PFSK-1 (cell line): ENCODE measurements around the gene PFKFB2.

Source experiments
- FOXP2 ChIP-seq: optimal IDR thresholded peaks from 2 replicates; pipeline ENCODE3; 2011; ENCODE audit warnings: borderline replicate concordance, control low read depth, inconsistent platforms; ENCODE audit not compliant: insufficient read depth; ENCODE audit errors: extremely low read length, extremely low read depth
- POLR2AphosphoS5 ChIP-seq: IDR thresholded peaks from 2 replicates; pipeline ENCODE4 v1.6.1; 2012; ENCODE audit warnings: low read depth, mild to moderate bottlenecking, control low read depth, low read length, moderate library complexity
- REST ChIP-seq, 2 experiments: IDR thresholded peaks; 2 replicates each; pipeline versions ENCODE4 v1.6.1 to v1.8.0; 2011 to 2012; ENCODE audit warnings: low read depth in 2 of 2, low read length in 2 of 2, control low read depth in 1 of 2, inconsistent platforms in 1 of 2, mild to moderate bottlenecking in 1 of 2, moderate library complexity in 1 of 2; ENCODE audit not compliant: insufficient read depth in 1 of 2
- SIN3A ChIP-seq: IDR thresholded peaks from 2 replicates; pipeline ENCODE4 v1.6.1; 2012; ENCODE audit warnings: mild to moderate bottlenecking, low read length, moderate library complexity, borderline replicate concordance; ENCODE audit not compliant: insufficient read depth
- TAF1 ChIP-seq: IDR thresholded peaks from 2 replicates; pipeline ENCODE4 v1.6.1; 2012; ENCODE audit warnings: low read length, control low read depth, borderline replicate concordance; ENCODE audit not compliant: insufficient read depth

The PFKFB2 gene

GRCh38 chr1:207032528-207033017 is 20.5 kb upstream of the PFKFB2 start, which contains the start of gene C1orf116:
Gene C1orf116 (minus strand): TSS chr1:207032756. CDS start chr1:207027598, 5,158 bp downstream.
- TF ChIP-seq POLR2AphosphoS5 (no peak), SIN3A (no peak)

GRCh38 chr1:207033302-207033701 is 19.8 kb upstream of the PFKFB2 start:
- TF ChIP-seq FOXP2 (no peak), REST (IDR thresholded peaks at IDR 0.05; ENCODE audit: insufficient read depth in 1 of 2, low read depth in 2 of 2, low read length in 2 of 2) (no peak), POLR2AphosphoS5 (no peak), SIN3A (no peak), TAF1 (no peak)

GRCh38 chr1:207034208-207034607 is 18.9 kb upstream of the PFKFB2 start:
- TF ChIP-seq POLR2AphosphoS5 (no peak), SIN3A (no peak)

GRCh38 chr1:207034998-207035397 is 18.1 kb upstream of the PFKFB2 start:
- TF ChIP-seq POLR2AphosphoS5 (no peak), REST (IDR thresholded peaks at IDR 0.05; ENCODE audit: insufficient read depth in 1 of 2, low read depth in 2 of 2, low read length in 2 of 2) (no peak), TAF1 (no peak), SIN3A (no peak), FOXP2 (no peak)

GRCh38 chr1:207035877-207036551 is 17.1 kb upstream of the PFKFB2 start:
- TF ChIP-seq TAF1: no peak
- TF ChIP-seq POLR2AphosphoS5: no peak
- TF ChIP-seq SIN3A: no peak

GRCh38 chr1:207036865-207037264 is 16.2 kb upstream of the PFKFB2 start:
- TF ChIP-seq POLR2AphosphoS5 (no peak), SIN3A (no peak), FOXP2 (no peak), REST (IDR thresholded peaks at IDR 0.05; ENCODE audit: insufficient read depth in 1 of 2, low read depth in 2 of 2, low read length in 2 of 2) (no peak)
